IPS-20b (cell line): ENCODE results near the gene ASIC2.

Experiments
- H3K27ac ChIP-seq: one replicate; pipeline ENCODE4 v1.5.1; 2013; ENCODE audit warnings: low read length
- H3K27me3 ChIP-seq: 2 replicates; pipeline ENCODE4 v1.6.1; 2013; ENCODE audit warnings: mild to moderate bottlenecking, low read length, inconsistent platforms; ENCODE audit not compliant: insufficient read depth
- H3K36me3 ChIP-seq: 2 replicates; pipeline ENCODE4 v1.6.1; 2013; ENCODE audit warnings: low read depth, mild to moderate bottlenecking, inconsistent platforms, low read length, moderate library complexity; ENCODE audit not compliant: insufficient read depth
- H3K4me1 ChIP-seq: 2 replicates; pipeline ENCODE4 v1.6.1; 2013; ENCODE audit warnings: mild to moderate bottlenecking, control low read depth, inconsistent platforms, low read length, moderate library complexity; ENCODE audit not compliant: insufficient read depth
- H3K4me3 ChIP-seq: 2 replicates; pipeline ENCODE4 v1.5.1; 2013; ENCODE audit warnings: mild to moderate bottlenecking, low read length, inconsistent platforms
- H3K9ac ChIP-seq: 2 replicates; pipeline ENCODE4 v1.6.1; 2013; ENCODE audit warnings: low read depth, mild to moderate bottlenecking, inconsistent platforms, low read length, moderate library complexity
- H3K9me3 ChIP-seq: 2 replicates; pipeline ENCODE4 v1.6.1; 2013; ENCODE audit warnings: mild to moderate bottlenecking, low read depth, low read length, inconsistent platforms; ENCODE audit not compliant: insufficient read depth

ASIC2 gene

DNA sequence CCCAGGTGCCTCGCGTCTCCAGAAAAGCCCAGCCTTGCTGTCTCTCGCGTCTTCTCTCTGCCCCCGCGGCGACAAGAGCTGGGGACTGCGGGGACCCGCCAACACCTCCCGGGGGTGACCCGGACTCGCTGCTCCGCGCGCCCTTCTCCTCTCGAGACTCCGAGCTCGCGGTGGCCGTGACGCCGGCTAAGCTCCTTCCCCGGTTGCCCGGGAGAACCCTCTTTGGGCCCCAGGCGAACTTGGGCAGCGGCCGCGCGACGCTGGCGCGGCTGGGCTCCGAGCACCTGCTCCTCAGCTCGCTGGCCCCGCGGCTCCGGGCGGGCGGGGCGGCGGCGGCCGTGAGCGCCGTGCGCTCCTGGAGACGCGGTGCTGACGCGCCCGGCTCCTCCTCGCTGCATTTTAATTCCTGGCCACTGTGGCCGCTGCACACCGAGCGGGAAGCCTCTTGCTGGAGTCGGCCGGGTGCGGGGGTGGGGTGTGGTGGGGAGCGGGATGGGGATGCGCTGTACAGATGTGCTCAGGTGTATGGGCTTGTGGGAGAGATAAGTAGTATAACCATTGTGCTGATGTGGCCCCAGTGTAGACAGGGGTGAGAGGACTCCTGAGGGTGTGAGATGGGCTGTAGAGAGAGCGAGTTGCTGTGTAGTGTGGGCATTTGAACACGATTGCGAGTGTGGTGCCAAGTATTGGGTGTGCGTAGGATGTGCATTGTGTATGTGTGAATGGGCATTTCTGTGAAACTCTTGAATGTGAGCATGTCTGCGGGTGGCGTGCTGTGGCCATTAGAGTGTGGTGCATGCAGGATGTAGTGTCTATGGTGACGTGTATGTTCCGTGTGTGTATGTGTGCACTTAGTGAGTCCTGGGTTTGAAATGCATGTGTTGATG, at the start of gene ASIC2:
TSS of gene ASIC2 (minus strand) at position 315 of the 887 bp plus-strand sequence.
- no peaks in the 10 kb centered on the region for H3K4me1 ChIP-seq
- H3K9me3 ChIP-seq = no peaks in the 10 kb centered on the region
- H3K27me3 ChIP-seq = peaks cover 91% of the 10 kb centered on the region
- peak within 1 kb of the TSS; percentile 60 for H3K4me3 ChIP-seq
- no peak within 1 kb of the TSS for H3K27ac ChIP-seq
- H3K36me3 ChIP-seq = no peaks in the 10 kb centered on the region
- H3K9ac ChIP-seq = no peak within 1 kb of the TSS

DNA sequence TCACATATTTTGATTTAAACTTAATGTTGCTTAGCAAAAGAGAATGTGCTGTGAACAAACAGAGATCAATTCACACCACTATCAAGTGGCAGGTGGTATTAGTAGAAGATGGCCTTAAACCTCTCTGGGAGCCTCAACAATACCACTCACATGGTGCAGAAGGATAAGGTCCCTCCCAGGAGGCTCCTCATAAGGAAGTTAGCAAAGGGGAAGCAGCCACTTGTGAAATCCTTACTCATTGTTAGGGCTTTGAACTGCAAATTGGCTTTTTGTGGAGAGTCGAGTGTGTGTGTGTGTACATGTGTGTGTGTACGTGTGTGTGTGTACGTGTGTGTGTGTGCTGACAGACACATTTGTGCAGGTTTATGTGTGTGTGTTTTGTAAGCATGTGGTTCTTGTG, 48.9 kb upstream of the ASIC2 start:
- peaks cover 25% of the 10 kb centered on the region for H3K4me1 ChIP-seq
- H3K9ac ChIP-seq = no peak overlapping the region
- no peak overlapping the region for H3K27ac ChIP-seq
- peaks cover 35% of the 10 kb centered on the region; the same call in 1 of the 2 replicates for H3K27me3 ChIP-seq
- H3K4me3 ChIP-seq = no peak overlapping the region
- no peaks in the 10 kb centered on the region for H3K9me3 ChIP-seq
- H3K36me3 ChIP-seq = no peaks in the 10 kb centered on the region

- H3K9me3 ChIP-seq = no peaks in the 10 kb centered on the region
- no peak overlapping the region for H3K4me3 ChIP-seq
- H3K27me3 ChIP-seq = peaks cover 15% of the 10 kb centered on the region
- H3K9ac ChIP-seq = no peak overlapping the region
- H3K4me1 ChIP-seq = peaks cover 16% of the 10 kb centered on the region
- no peak overlapping the region for H3K27ac ChIP-seq
- no peaks in the 10 kb centered on the region for H3K36me3 ChIP-seq
These were observed 45.1 kb upstream of the ASIC2 start for GRCh38 chr17:33338242-33338641.

DNA sequence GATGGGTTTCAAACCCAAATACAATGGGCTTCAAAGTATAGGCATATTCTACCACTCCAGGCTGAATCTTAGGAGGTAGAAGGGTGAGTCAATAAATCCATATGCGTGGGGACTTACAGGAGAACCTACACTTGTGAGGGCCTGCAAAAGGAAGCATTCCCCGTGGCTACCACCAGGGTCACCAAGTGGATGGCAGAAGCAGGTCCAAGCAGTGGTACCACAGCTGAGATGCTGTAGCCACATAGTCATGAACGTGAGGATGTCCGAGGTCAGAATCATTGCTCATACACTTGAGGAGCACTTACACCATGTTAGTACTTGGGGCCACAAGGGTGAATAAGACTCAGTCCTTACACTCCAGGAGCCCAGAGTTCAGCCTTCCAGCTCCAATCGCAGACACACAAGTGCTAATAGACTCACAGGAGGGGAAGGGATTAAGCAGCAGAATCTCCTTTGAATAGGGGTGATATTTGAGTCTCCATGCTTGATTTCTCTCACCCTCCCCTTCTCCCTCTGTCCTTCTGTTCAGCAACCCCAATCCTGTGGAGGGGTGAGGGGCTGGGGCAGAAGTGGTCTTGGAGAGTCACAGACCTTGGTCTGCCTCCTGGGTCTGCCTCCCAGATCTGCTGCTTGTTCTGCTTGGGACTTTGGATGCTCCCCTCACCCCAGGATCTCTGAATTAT, 42.5 kb upstream of the ASIC2 start:
- Histone ChIP-seq H3K4me3 (peak overlapping the region; percentile 25; the same call in 1 of the 2 replicates), H3K36me3 (no peaks in the 10 kb centered on the region), H3K27me3 (no peaks in the 10 kb centered on the region; the same call in 1 of the 2 replicates), H3K9me3 (no peaks in the 10 kb centered on the region), H3K9ac (no peak overlapping the region), H3K27ac (no peak overlapping the region), H3K4me1 (peaks cover 15% of the 10 kb centered on the region; the same call in 1 of the 2 replicates)

GRCh38 chr17:33334703-33335102, 41.6 kb upstream of the ASIC2 start:
- Histone ChIP-seq H3K9ac (no peak overlapping the region), H3K27me3 (no peaks in the 10 kb centered on the region; the same call in 1 of the 2 replicates), H3K4me3 (no peak overlapping the region), H3K4me1 (peaks cover 15% of the 10 kb centered on the region; the same call in 1 of the 2 replicates), H3K9me3 (no peaks in the 10 kb centered on the region), H3K27ac (no peak overlapping the region), H3K36me3 (no peaks in the 10 kb centered on the region)

DNA sequence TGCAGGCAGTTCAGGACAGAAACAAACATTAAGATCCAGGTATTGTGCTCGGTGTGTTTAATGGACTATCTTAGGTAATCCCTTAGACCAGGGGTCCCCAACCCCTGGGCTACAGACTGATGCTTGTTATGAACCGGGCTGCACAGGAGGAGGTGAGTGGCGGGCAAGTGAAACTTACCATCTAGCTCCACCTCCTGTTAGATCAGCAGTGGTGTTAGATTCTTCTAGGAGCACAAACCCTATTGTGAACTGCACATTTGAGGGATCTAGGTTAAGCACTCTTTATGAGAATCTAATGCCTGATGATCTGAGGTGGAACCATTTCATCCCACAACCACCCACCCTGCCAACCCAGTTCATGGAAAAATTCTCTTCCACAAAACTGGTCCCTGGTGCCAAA, 37.8 kb upstream of the ASIC2 start:
- no peaks in the 10 kb centered on the region for H3K27me3 ChIP-seq
- H3K9ac ChIP-seq = no peak overlapping the region
- H3K4me3 ChIP-seq = no peak overlapping the region
- H3K36me3 ChIP-seq = no peaks in the 10 kb centered on the region
- no peak overlapping the region for H3K27ac ChIP-seq
- peaks cover 8% of the 10 kb centered on the region; the same call in 1 of the 2 replicates for H3K4me1 ChIP-seq
- no peaks in the 10 kb centered on the region for H3K9me3 ChIP-seq

- Histone ChIP-seq H3K9ac (no peak overlapping the region), H3K27me3 (peaks cover 6% of the 10 kb centered on the region; the same call in 1 of the 2 replicates), H3K36me3 (no peaks in the 10 kb centered on the region), H3K4me1 (no peaks in the 10 kb centered on the region), H3K4me3 (no peak overlapping the region), H3K27ac (no peak overlapping the region), H3K9me3 (no peaks in the 10 kb centered on the region)
These were observed 35.0 kb upstream of the ASIC2 start for GRCh38 chr17:33328129-33328528.

- no peak overlapping the region for H3K27ac ChIP-seq
- no peaks in the 10 kb centered on the region for H3K4me1 ChIP-seq
- H3K27me3 ChIP-seq = peaks cover 14% of the 10 kb centered on the region; the same call in 1 of the 2 replicates
- no peaks in the 10 kb centered on the region for H3K9me3 ChIP-seq
- H3K9ac ChIP-seq = no peak overlapping the region
- no peak overlapping the region for H3K4me3 ChIP-seq
- no peaks in the 10 kb centered on the region for H3K36me3 ChIP-seq
These were observed 31.6 kb upstream of the ASIC2 start for GRCh38 chr17:33324736-33325135.

DNA sequence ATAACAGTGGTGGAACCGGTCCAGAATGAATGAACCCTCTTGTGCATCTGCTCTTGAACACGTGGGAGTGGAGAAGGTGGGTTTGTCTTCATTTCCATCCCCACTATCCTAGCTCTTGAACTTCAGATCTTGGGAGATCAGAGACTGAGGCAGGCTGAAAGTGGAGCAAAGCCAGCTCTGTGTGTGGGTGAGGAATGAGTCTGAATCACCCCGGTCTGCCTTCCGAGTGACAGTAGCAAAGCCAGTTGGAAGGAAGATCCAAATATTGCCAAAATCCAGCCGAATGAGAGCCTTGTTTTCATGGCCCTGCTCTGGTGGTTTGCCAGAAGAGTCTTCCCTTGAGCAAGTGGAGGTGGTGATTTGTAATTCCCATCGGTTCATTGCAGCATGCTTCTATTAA, 29.0 kb upstream of the ASIC2 start:
- Histone ChIP-seq H3K36me3 (no peaks in the 10 kb centered on the region), H3K27ac (no peak overlapping the region), H3K4me1 (no peaks in the 10 kb centered on the region), H3K9me3 (no peaks in the 10 kb centered on the region), H3K27me3 (peaks cover 14% of the 10 kb centered on the region; the same call in 1 of the 2 replicates), H3K9ac (no peak overlapping the region), H3K4me3 (no peak overlapping the region)

DNA sequence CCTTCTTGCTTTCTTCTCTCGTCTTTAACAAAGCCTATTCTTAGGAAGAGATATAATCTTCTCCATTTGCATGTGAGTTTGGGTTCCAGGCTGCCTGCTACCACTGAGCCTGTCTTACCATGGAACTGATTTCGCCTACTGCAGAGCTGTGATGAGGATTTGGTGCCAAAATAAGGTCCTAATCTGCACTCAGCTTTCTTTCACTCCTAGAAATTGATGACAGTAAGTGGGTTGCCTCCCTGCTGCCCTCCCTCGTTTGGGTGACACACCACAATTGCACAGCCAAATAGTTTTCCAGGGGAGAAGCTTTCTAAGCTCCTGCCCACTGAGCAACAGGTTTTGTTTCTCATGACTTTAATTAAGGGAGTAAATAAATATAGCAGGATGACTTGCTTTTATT, 25.1 kb upstream of the ASIC2 start:
- no peak overlapping the region for H3K4me3 ChIP-seq
- no peaks in the 10 kb centered on the region for H3K4me1 ChIP-seq
- H3K36me3 ChIP-seq = no peaks in the 10 kb centered on the region
- no peak overlapping the region for H3K27ac ChIP-seq
- no peak overlapping the region for H3K9ac ChIP-seq
- H3K27me3 ChIP-seq = peaks cover 8% of the 10 kb centered on the region; the same call in 1 of the 2 replicates
- H3K9me3 ChIP-seq = no peaks in the 10 kb centered on the region

DNA sequence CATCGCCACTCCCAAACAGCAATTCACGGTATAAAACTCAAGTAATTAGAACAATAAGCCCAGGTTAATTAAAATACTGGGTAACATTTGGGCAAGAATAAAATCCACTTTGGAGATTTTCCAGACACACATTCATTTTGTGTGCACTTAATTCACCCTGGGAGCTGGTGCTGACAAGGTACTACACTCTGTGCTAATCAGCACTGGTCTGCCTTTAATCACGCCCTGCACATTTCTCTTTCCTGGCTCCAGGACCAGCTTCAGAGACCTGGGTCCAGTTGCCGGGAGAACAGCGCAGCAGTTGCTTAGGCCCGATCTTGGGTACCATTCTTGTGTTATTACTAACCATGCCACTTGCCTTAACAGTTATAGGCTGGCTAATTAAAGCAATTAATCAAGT, 23.7 kb upstream of the ASIC2 start:
- H3K27ac ChIP-seq = no peak overlapping the region
- H3K27me3 ChIP-seq = no peaks in the 10 kb centered on the region; the same call in 1 of the 2 replicates

More for the DNA sequence above, 23.7 kb upstream of the ASIC2 start:
- Histone ChIP-seq H3K9me3 (no peaks in the 10 kb centered on the region), H3K36me3 (no peaks in the 10 kb centered on the region), H3K4me1 (no peaks in the 10 kb centered on the region), H3K4me3 (no peak overlapping the region), H3K9ac (no peak overlapping the region)
